ENCODE measurements around the gene SLC26A8. TPM values are rescaled to one million over a fixed set of nuclear protein-coding genes. Genes with fewer than 3 reads are reported as not detected.
"Not testable (repeated sequence)": the region's sequence is repeated elsewhere in the genome, so short reads cannot be mapped to it uniquely, and the experiment has no call there.

SLC26A8 gene
- total and polyA plus RNA-seq, 2 experiments from 2014 or later, result 0.37 TPM; not detected in 1

GRCh38 chr6:35933844-35934243, 90.6 kb downstream of the SLC26A8 start:
- Histone ChIP-seq H3K4me1 (ENCODE audit: low read depth) (no peaks in the 10 kb centered on the region), H3K36me3 (no peaks in the 10 kb centered on the region), H3K9me3 (ENCODE audit: low read depth) (no peaks in the 10 kb centered on the region), H3K27ac (no peak overlapping the region), H3K4me3 (no peak overlapping the region), H3K27me3 (peaks cover 2% of the 10 kb centered on the region)
- no peak for DNase-seq (ENCODE audit: low read depth in 1 of 2, low spot score in 1 of 2)
- TF ChIP-seq CTCF (IDR thresholded peaks at IDR 0.05; ENCODE audit: low read depth, low read length), result no peak

GRCh38 chr6:35931873-35932272, 92.6 kb downstream of the SLC26A8 start:
- H3K27me3 ChIP-seq; H3K9me3 ChIP-seq (ENCODE audit: low read depth); H3K27ac ChIP-seq; H3K4me1 ChIP-seq (ENCODE audit: low read depth); H3K36me3 ChIP-seq; H3K4me3 ChIP-seq; DNase-seq (ENCODE audit: low read depth in 1 of 2, low spot score in 1 of 2): not testable (repeated sequence)

DNA sequence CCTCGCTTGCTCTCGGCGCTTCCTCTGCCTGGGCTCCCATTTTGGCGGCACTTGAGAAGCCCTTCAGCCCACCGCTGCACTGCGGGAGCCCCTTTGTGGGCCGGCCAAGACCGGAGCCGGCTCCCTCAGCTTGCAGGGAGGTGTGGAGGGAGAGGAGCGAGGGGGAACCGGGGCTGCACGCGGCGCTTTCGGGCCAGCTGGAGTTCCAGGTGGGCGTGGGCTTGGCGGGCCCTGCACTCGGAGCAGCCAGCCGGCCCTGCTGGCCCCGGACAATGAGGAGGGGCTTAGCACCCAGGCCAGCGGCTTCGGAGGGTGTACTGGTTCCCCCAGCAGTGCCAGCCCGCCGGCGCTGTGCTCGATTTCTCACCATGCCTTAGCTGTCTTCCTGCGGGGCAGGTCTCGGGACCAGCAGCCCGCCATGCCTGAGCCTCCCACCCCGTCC, 93.3 kb downstream of the SLC26A8 start:
- peak in 1 of 2 donors; percentile 19 for DNase-seq (ENCODE audit: low read depth in 1 of 2, low spot score in 1 of 2)
- Histone ChIP-seq H3K9me3 (ENCODE audit: low read depth) (no peaks in the 10 kb centered on the region), H3K27ac (no peak overlapping the region), H3K4me1 (ENCODE audit: low read depth) (no peaks in the 10 kb centered on the region), H3K4me3 (no peak overlapping the region), H3K36me3 (no peaks in the 10 kb centered on the region), H3K27me3 (peaks cover 2% of the 10 kb centered on the region)
- TF ChIP-seq CTCF (IDR thresholded peaks at IDR 0.05; ENCODE audit: low read depth, low read length), result no peak

DNA sequence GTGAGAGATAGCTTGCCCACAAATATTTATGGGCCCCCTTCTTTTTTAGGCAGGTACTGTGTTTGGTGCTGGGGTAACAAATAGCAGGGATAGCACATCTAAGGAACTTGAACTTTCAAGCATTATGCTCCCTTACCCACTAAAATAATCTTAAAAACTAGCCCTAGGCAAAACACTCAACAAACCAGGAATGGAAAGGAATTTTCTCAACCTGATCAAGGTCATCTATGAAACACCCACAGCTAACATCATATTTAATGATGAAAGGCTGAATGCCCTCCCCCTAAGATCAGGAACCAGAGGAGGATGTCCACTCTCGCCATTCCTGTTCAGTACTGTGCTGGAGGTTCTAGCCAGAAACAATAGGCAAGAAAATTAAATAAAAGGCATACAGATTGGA, 94.8 kb downstream of the SLC26A8 start:
- H3K27ac ChIP-seq, result no peak overlapping the region
- peaks cover 2% of the 10 kb centered on the region for H3K27me3 ChIP-seq
- H3K4me3 ChIP-seq, result no peak overlapping the region
- no peak for DNase-seq (ENCODE audit: low read depth in 1 of 2, low spot score in 1 of 2)
- no peaks in the 10 kb centered on the region for H3K36me3 ChIP-seq
- no peaks in the 10 kb centered on the region for H3K4me1 ChIP-seq (ENCODE audit: low read depth)
- H3K9me3 ChIP-seq (ENCODE audit: low read depth), result no peaks in the 10 kb centered on the region
- TF ChIP-seq CTCF (IDR thresholded peaks at IDR 0.05; ENCODE audit: low read depth, low read length), result no peak

DNA sequence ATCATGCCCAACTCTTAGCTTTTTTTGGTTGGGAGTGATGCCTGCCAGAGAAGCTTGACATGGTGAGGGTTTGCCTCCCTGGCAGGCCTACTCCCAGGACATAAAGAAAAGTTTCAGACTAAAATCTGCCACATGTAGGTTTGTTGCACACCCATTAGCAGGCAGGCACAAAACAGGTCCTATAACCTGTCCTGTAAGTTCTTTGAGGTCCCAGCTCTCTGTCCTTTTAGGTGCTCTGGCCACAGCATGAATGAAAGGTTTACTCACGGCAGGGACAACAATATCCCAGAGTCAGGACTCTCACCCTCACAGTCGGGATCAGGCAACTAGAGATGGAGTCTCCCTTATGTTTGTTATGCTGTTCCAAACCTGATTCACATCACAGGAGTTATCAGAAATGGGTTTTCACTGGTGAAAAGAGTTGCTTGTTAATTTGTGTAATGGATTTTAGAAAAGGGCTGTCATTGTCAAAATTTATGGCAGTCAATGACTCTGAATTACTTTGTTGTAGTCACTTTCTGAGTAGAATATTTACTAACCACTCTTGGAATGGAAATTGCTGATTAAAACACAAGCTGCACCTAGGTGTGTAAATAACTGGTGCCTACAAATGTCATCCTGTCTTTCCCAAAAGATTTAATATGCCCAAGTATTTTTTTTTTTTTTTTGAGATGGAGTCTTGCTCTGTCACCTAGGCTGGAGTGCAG, 97.8 kb downstream of the SLC26A8 start:
- TF ChIP-seq CTCF (IDR thresholded peaks at IDR 0.05; ENCODE audit: low read depth, low read length), result no peak
- DNase-seq (ENCODE audit: low read depth in 1 of 2, low spot score in 1 of 2), result no peak
- Histone ChIP-seq H3K27me3 (peaks cover 2% of the 10 kb centered on the region), H3K4me1 (ENCODE audit: low read depth) (no peaks in the 10 kb centered on the region), H3K36me3 (no peaks in the 10 kb centered on the region), H3K4me3 (no peak overlapping the region), H3K27ac (no peak overlapping the region), H3K9me3 (ENCODE audit: low read depth) (no peaks in the 10 kb centered on the region)

GRCh38 chr6:35925961-35926360, 98.5 kb downstream of the SLC26A8 start:
- no peaks in the 10 kb centered on the region for H3K36me3 ChIP-seq
- H3K4me1 ChIP-seq (ENCODE audit: low read depth), result no peaks in the 10 kb centered on the region
- peaks cover 2% of the 10 kb centered on the region for H3K27me3 ChIP-seq
- TF ChIP-seq CTCF (IDR thresholded peaks at IDR 0.05; ENCODE audit: low read depth, low read length), result no peak
- no peak for DNase-seq (ENCODE audit: low read depth in 1 of 2, low spot score in 1 of 2)
- no peaks in the 10 kb centered on the region for H3K9me3 ChIP-seq (ENCODE audit: low read depth)
- no peak overlapping the region for H3K4me3 ChIP-seq
- no peak overlapping the region for H3K27ac ChIP-seq
